ENCODE data around the gene MACROD2. TPM values are rescaled to one million over a fixed set of nuclear protein-coding genes. Genes with fewer than 3 reads are reported as not detected.
A peak's percentile ranks its signal among the peaks of the same experiment; 100 is the strongest.

Gene MACROD2
- polyA plus RNA-seq, 1 experiment: 0.47 TPM

DNA sequence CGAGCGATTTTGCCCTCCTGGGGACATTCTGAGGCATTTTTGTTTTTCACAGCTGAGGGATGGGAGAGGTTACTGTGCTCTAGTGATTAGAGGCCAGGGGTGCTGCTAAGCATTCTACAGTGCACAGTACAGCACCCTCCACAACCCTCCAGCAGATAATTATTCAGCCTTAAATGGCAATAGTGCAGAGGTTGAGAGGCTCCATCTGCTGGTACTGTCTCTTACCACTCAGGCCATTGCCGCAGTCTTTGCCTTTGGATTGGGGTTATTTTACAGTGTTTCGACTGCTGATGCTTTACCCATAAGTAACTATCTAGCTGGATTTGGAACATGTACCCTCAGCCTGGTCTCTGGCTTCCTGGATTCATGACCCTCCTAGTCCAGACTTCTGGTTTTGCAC, 1872.6 kb downstream of the MACROD2 start:
- no peaks in the 10 kb centered on the region for H3K36me3 ChIP-seq (ENCODE audit: control insufficient read depth, insufficient read depth, low read length)

DNA sequence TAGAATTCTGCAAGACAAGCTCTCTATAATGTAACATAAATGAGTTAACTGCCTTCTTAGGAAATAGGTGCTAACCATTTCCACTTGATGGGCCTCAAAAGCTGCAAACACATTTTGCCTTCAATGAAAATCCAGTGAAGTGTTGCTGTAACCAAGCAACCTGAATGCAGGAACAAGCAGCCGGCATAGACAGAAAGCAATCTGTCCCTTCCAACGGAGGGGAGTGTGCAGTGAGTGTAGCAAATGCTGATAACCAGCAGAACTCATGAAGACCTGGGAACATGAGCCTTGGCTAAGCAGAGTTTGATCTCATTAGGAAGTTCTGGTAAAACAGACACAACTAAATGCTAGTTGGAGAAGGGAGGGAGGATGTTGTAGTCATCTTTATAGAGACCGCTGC, 1880.1 kb downstream of the MACROD2 start:
- H3K36me3 ChIP-seq (ENCODE audit: control insufficient read depth, insufficient read depth, low read length): no peaks in the 10 kb centered on the region
- H3K4me3 ChIP-seq (ENCODE audit: low read depth, low read length): no peak overlapping the region
- TF ChIP-seq, protein P1, sequence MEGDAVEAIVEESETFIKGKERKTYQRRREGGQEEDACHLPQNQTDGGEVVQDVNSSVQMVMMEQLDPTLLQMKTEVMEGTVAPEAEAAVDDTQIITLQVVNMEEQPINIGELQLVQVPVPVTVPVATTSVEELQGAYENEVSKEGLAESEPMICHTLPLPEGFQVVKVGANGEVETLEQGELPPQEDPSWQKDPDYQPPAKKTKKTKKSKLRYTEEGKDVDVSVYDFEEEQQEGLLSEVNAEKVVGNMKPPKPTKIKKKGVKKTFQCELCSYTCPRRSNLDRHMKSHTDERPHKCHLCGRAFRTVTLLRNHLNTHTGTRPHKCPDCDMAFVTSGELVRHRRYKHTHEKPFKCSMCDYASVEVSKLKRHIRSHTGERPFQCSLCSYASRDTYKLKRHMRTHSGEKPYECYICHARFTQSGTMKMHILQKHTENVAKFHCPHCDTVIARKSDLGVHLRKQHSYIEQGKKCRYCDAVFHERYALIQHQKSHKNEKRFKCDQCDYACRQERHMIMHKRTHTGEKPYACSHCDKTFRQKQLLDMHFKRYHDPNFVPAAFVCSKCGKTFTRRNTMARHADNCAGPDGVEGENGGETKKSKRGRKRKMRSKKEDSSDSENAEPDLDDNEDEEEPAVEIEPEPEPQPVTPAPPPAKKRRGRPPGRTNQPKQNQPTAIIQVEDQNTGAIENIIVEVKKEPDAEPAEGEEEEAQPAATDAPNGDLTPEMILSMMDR (IDR thresholded peaks at IDR 0.05; ENCODE audit: insufficient read depth, low read depth, low read length): no peak
- no peak for DNase-seq (ENCODE audit: low read depth)
- ChIA-PET POLR2A (no interaction called here), CTCF (interaction anchor here (1.1 kb wide), 1 partner anchor 11 kb away, joined by 3 read pairs; no protein-coding TSS in a partner anchor)
- no peaks in the 10 kb centered on the region for H3K27me3 ChIP-seq (ENCODE audit: control insufficient read depth, insufficient read depth, low read length)

More for the DNA sequence above, 1872.6 kb downstream of the MACROD2 start:
- no peaks in the 10 kb centered on the region for H3K27me3 ChIP-seq (ENCODE audit: control insufficient read depth, insufficient read depth, low read length)
- ChIA-PET POLR2A (no interaction called here), CTCF (no interaction called here)
- no peak overlapping the region for H3K4me3 ChIP-seq (ENCODE audit: low read depth, low read length)
- TF ChIP-seq, protein P1 (IDR thresholded peaks at IDR 0.05; ENCODE audit: insufficient read depth, low read depth, low read length): peak; percentile 18; the same call in 1 of the 2 replicates
- DNase-seq (ENCODE audit: low read depth): no peak

DNA sequence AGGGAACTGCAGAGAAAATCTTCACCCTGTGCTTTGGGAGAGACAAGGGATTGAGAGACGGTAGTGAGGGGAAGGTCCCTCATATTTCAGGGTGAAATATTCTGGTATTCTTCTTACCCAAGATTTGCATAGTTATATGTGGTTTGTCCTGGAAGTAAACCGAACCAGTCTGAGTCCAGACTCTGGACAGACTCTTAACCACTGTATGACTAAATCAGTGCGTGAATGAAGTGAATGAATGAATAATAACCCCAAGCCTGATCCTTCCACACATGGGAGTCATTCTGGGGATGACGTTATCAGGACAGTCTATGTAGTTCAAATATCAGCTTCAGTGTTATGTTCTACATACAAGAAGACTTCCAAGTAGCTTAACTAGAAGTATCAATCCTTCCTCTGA, 1887.2 kb downstream of the MACROD2 start:
- DNase-seq (ENCODE audit: low read depth): peak; percentile 9

DNA sequence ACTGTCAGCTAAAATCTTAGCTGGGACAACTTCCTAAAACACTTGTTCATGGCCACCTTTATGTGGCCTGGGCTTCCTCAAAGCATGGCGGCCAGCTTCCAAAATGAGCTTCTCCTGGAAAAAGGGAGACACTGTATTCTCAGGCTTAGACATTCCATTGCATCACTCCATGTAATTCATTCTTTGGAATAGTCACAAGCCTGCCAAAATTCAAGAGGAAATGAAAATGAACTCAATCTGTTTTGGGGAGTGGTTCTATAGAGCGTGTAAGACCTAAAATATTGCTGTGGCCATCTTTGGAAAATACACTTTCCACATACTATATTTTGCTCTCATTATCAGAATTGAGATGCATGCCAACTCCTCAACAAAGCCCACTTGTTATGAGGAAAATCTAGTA, 1890.9 kb downstream of the MACROD2 start:
- Histone ChIP-seq H3K4me3 (ENCODE audit: low read depth, low read length) (no peak overlapping the region), H3K36me3 (ENCODE audit: control insufficient read depth, insufficient read depth, low read length) (no peaks in the 10 kb centered on the region), H3K27me3 (ENCODE audit: control insufficient read depth, insufficient read depth, low read length) (no peaks in the 10 kb centered on the region)
- TF ChIP-seq, protein P1 (IDR thresholded peaks at IDR 0.05; ENCODE audit: insufficient read depth, low read depth, low read length): no peak
- DNase-seq (ENCODE audit: low read depth): no peak
- ChIA-PET CTCF (interaction anchor here (1.5 kb wide), 1 partner anchor 11 kb away, joined by 3 read pairs; no protein-coding TSS in a partner anchor), POLR2A (no interaction called here)

More for the DNA sequence above, 1887.2 kb downstream of the MACROD2 start:
- POLR2A ChIA-PET: no interaction called here
- CTCF ChIA-PET: no interaction called here
- TF ChIP-seq, protein P1 (IDR thresholded peaks at IDR 0.05; ENCODE audit: insufficient read depth, low read depth, low read length): no peak
- Histone ChIP-seq H3K4me3 (ENCODE audit: low read depth, low read length) (no peak overlapping the region), H3K36me3 (ENCODE audit: control insufficient read depth, insufficient read depth, low read length) (no peaks in the 10 kb centered on the region), H3K27me3 (ENCODE audit: control insufficient read depth, insufficient read depth, low read length) (no peaks in the 10 kb centered on the region)

DNA sequence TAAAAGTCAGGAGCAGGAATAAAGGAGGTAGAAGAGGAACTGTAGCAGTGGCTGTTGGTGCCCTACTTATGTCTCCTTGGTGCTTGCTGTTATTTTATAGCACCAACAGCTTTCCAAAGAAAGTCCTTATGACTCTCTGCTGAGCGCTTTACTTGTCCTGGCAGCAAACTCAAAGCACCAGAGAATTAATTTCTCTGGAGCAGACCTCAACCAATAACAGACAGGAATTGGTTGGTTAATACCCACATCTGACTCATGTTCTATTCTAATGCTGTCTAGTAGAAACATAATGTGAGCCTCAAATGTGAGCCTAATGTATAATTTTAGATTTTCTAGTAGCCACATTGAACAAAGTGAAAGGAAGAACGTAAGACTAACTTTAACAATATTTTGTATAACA, 1892.1 kb downstream of the MACROD2 start:
- CTCF ChIA-PET: no interaction called here
- no peaks in the 10 kb centered on the region for H3K36me3 ChIP-seq (ENCODE audit: control insufficient read depth, insufficient read depth, low read length)
- no peak overlapping the region for H3K4me3 ChIP-seq (ENCODE audit: low read depth, low read length)
- TF ChIP-seq, protein P1 (IDR thresholded peaks at IDR 0.05; ENCODE audit: insufficient read depth, low read depth, low read length): no peak
- POLR2A ChIA-PET: no interaction called here
- no peak for DNase-seq (ENCODE audit: low read depth)
- H3K27me3 ChIP-seq (ENCODE audit: control insufficient read depth, insufficient read depth, low read length): no peaks in the 10 kb centered on the region

Measured in BJ (cell line).